GM04504 (cell line): ENCODE results near the gene ACSM4.

Source experiments
- DNase-seq: peaks from one replicate; pipeline ENCODE4 v3.0.0-alpha.2; 2012; ENCODE audit warnings: low read depth

Gene ACSM4

DNA sequence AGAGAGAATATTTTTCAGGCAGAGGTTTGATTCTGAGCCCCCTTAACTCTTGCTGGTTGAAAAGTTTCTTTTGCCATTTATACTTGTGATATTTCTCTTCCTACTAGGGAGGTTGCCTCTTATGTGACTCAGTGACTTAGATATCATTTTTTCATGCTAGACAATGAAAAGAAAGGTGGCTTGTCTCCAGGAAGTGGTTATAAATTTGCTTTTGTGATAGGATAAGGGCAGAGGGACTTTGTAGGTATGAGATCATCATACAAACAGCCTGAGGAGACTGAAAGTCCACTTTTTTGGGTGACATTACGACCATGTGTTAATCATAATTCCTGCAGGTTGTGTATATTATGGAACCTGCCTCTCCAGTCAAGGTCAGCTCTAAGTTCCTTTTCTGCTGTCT lies 35.8 kb downstream of the ACSM4 start:
- no peak for DNase-seq

- DNase-seq = no peak
These were observed 41.1 kb downstream of the ACSM4 start for GRCh38 chr12:7344833-7345606.

DNA sequence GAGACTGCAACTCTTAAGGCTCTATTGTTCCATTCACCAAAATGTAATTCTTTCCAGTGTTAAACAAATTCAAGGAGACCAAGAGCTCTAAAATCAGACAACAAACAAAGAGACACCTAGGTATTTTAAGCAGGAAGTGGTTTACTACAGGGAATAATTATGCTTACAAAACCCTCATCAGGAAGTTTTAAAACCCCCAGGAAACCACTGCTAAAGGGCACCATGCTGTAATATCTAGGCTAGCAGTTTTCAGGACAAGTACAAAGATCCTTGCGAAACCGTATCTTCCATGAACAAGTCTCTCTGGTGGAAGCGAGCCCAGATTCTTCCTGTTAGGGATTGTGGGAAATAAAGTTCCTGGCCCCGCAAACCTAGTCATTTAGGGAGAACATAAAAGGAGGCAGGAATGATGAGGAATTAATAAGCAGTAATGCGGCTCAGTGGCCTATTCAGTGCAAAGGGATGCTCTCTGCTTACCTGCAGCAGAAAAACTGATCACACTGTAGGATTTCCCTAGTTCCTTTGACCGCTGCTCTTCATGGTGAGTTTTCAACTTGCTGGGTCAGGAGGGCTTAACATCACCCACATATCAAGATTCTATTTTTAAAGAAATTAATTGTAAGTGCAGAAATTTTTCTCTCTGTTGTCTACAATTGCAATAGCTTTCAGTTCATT lies 42.8 kb downstream of the ACSM4 start:
- no peak for DNase-seq

GRCh38 chr12:7349418-7349817 lies 45.5 kb downstream of the ACSM4 start:
- DNase-seq = no peak

DNA sequence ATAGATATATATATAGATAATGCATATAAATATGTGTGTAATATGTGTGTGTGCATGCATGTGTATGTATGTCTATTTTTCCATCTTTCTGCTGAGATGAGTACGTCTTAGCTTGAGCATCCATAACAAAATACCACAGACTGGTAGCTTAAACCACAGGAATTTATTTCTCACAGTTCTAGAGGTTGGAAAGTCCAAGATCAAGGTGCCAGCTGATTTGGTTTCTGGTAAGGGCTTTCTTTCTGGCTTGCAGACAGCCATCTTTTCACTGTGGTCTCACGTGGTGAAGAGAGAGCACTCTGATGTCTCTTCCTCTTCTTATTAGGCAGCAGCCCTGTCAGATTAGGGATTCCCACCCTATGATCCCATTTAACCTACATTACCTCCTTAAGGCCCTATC lies 47.3 kb downstream of the ACSM4 start:
- no peak for DNase-seq

- DNase-seq = no peak
These were observed 48.8 kb downstream of the ACSM4 start for GRCh38 chr12:7352661-7353060.

DNA sequence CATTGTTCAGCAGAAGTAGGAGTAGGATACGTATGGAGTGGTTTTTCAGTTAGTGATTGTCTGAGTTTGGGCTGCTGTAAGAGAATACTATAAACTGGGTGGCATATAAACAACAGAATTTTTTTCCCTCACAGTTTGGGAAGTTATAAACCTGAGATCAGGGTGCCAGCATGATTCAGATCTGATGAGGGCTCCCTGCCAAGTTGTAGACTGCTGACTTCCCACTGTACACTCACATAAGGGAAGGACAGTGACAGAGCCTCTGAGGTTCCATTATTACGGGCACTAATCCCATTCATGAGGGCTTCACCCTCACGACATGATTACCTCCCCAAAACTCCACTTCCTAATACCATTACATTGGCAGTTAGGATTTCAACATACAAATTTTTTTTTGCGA lies 50.7 kb downstream of the ACSM4 start:
- DNase-seq = no peak

DNA sequence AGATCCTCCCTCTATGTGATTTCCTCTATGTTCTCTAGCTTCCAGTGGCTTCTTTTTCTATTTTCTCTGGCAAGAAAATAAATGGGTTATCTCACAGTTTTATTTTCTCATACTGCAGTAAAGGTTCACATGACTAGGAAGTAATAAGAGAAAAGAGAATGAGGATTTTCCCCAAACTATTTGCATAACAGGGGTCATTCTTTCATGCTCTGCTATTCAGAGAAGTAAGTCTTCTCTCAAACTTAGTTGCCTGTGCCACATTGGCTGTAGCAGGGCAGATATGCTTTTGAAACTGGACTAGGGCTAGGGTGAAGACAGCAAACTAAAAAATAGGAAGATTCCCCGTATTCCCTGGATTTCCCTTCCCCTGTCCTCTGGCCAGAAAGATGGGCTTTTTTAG lies 57.4 kb downstream of the ACSM4 start:
- DNase-seq = no peak

DNA sequence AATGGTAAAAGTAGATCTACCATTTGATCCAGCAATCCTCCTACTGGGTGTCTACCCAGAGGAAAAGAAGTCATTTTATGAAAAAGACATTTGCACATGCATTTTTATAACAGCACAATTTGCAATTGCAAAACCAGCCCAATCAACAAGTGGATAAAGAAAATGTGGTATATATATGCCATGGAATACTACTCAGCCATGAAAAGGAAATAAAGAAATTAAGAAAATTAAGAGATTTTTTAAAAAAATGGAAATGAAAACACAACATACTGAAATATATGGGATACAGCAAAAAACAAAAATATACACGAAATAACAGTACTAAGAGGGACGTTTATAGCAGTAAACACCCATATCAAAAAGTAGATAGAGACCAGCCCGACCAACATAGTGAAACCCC lies 58.9 kb downstream of the ACSM4 start:
- no peak for DNase-seq

DNA sequence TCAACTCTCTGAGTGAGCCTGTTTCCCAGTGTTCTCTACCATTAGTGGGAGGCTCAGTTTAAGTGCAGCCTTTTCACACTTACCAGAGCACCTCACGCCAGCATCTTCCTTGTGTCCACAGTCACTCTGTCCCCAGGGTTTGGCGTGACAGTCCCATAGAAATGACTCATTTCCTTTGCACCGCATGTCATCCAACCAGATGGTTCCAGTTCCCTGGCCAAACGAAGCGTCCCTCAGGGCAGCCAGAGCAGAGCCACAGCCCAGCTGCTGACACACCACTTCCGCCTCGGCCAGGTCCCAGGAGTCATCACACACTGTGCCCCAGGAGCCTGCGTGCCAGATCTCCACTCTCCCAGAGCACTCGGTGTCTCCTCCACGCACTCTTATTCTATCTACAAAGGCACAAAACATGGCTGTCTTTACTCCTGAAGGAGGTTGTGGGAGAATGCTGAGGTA lies 65.4 kb downstream of the ACSM4 start:
- peak; percentile 48 for DNase-seq

DNA sequence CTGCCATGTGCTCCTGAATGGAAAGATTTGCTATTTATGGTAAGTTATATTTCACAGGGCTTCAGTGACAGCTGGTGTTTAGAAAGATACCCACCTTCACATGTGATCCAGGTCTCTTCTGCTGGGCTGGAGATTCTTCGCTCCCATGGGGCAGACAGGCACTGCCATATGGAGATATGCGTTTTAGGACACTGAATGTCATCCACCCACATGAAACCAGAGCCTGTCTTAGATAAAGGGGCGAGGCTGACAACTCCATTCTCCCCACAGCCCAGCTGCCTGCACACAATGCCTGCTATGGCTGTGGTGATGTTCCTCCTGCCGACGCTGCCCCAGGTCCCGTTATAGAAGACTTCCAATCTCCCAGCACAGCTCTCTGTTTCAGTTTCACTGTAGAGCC lies 69.4 kb downstream of the ACSM4 start:
- no peak for DNase-seq

GRCh38 chr12:7374423-7375144 lies 70.7 kb downstream of the ACSM4 start:
- DNase-seq = no peak

DNA sequence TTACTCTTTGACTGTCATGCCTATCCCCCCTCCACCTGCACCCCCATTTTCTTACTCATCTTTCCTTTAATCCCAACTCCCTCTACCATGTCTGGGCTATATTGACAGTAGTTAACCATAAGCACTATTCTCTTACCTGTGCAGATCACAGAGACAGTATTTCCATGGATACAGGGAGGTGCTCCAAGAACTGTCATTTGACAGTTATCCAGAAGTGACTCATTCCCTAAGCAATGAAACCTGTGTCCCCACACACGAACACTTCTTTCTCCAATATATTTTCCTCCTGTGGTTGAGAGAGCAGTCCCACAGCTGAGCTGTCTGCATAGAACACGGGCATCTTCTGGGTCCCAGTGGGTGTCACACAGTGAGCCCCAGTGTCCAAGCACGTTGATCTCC lies 71.3 kb downstream of the ACSM4 start:
- DNase-seq = no peak

DNA sequence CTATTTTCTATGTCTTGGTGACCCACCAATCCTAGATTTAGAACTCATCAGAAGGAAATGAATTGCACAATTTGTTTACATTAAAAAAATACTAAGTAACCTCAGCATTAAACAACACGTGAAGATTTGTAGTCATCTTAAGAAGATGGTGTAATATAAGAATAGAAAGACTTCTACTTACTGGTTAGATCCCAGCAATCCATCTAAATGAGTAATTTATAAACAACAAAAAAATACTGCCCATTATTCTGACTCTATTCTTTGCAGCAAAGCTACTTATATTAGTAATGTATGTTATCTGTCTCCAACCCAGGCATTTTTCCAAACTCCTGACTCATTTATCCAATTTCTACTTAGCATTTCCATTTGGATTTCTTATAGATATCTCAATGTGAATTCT lies 72.3 kb downstream of the ACSM4 start:
- no peak for DNase-seq
